Upper lobe of left lung (tissue), 6 donors: Measurements from ENCODE around the gene ANK3. TPM values are rescaled to one million over a fixed set of nuclear protein-coding genes. Genes with fewer than 3 reads are reported as not detected.
A peak's percentile ranks its signal among the peaks of the same experiment; 100 is the strongest.

Experiments used
- ATAC-seq, 2 donors: fragments of 200-7000 bp; cut with Tn5 transposase; one replicate each; pipeline ENCODE4 v1.9.1; 2022; ENCODE audit warnings: mild to moderate bottlenecking in 2 of 2, moderate library complexity in 2 of 2; ENCODE audit not compliant: low FRiP score in 2 of 2
- DNase-seq, 2 donors: peaks; one replicate each; pipeline ENCODE4 v3.0.0-alpha.2; 2019 to 2020
- H3K27ac ChIP-seq, 4 donors: fragments of 200-600 bp; sonication (generic); one replicate each; pipeline ENCODE4 v1.5.1; 2016 to 2019
- H3K27me3 ChIP-seq, 4 donors: fragments of 200-600 bp; sonication (generic); one replicate each; pipeline ENCODE4 v1.5.1; 2017 to 2019
- H3K36me3 ChIP-seq, 4 donors: fragments of 200-600 bp; sonication (generic); one replicate each; pipeline ENCODE4 v1.5.1; 2016 to 2019
- H3K4me1 ChIP-seq, 4 donors: fragments of 200-600 bp; sonication (generic); one replicate each; pipeline ENCODE4 v1.5.1; 2018 to 2019
- H3K4me3 ChIP-seq, 4 donors: fragments of 200-600 bp; sonication (generic); one replicate each; pipeline ENCODE4 v1.5.1; 2017 to 2019; ENCODE audit warnings: mild to moderate bottlenecking in 2 of 4, moderate library complexity in 1 of 4
- H3K9me3 ChIP-seq, 4 donors: fragments of 200-600 bp; sonication (generic); one replicate each; pipeline ENCODE4 v1.5.1; 2018 to 2019
- CTCF ChIP-seq, 6 experiments: fragments of 450-650 bp in 4 of 6; fragments of 200-600 bp in 2 of 6; sonication (generic) in 2 of 6; IDR thresholded peaks; one replicate each; pipeline ENCODE4 v1.5.1; 2016 to 2019; ENCODE audit warnings: antibody characterized with exemption in 6 of 6
- EP300 ChIP-seq, 4 donors: sonication (generic); formaldehyde crosslinking; IDR thresholded peaks; one replicate each; pipeline ENCODE4 v1.5.1; 2017; ENCODE audit warnings: antibody characterized with exemption in 4 of 4, control low read depth in 2 of 4
- POLR2A ChIP-seq, 4 donors: fragments of 450-650 bp; IDR thresholded peaks; one replicate each; pipeline ENCODE4 v1.5.1; 2016 to 2017; ENCODE audit warnings: antibody characterized with exemption in 4 of 4, mild to moderate bottlenecking in 2 of 4
- POLR2AphosphoS5 ChIP-seq, 2 donors: sonication (generic); formaldehyde crosslinking; IDR thresholded peaks; one replicate each; pipeline ENCODE4 v1.5.1; 2017; ENCODE audit warnings: antibody characterized with exemption in 2 of 2
- WGBS, 2 donors: methylation state at CpG; one replicate each; pipeline ENCODE4 v1.1.5; 2017 to 2018; 5-methylcytosine and 5-hydroxymethylcytosine counted together
- total RNA-seq, 6 donors: library from RNA; depleted of rRNA in 4 of 6; stranded (reverse); fragments of >200 nt in 4 of 6; gene quantifications; one replicate each; pipeline versions ENCODE4 v1.1.0 to v1.2.1, GENCODE V29; 2016 to 2021
- donor health status: DM: no; HTN: no; CAD: no; lungs with moderate emphysema.
- donor health status: DM: no; HTN: yes; CAD: no; lungs with severe emphysema.

ANK3 gene
- total RNA-seq, 6 donors from 2014 or later, result 43.9 to 193 (median 98.5) TPM

GRCh38 chr10:60281331-60281730, 108.3 kb downstream of the ANK3 start:
- Histone ChIP-seq H3K27ac (no peak overlapping the region), H3K9me3 (no peaks in the 10 kb centered on the region), H3K4me3 (no peak overlapping the region), H3K36me3 (no peaks in the 10 kb centered on the region), H3K27me3 (no peaks in the 10 kb centered on the region), H3K4me1 (peaks cover 3 to 8% (median 6%) of the 10 kb centered on the region in 4 donors)
- DNase-seq (no peak), ATAC-seq (no peak)
- 91% methylated on average over 1 of the region's 1 CpG for WGBS, 2 donors
- TF ChIP-seq CTCF (IDR thresholded peaks at IDR 0.05) (no peak), POLR2A (IDR thresholded peaks at IDR 0.05) (no peak), EP300 (IDR thresholded peaks at IDR 0.05) (no peak), POLR2AphosphoS5 (IDR thresholded peaks at IDR 0.05) (no peak)

- Histone ChIP-seq H3K4me1 (peaks cover 3 to 8% (median 6%) of the 10 kb centered on the region in 4 donors), H3K27me3 (no peaks in the 10 kb centered on the region), H3K36me3 (no peaks in the 10 kb centered on the region), H3K27ac (no peak overlapping the region), H3K9me3 (no peaks in the 10 kb centered on the region), H3K4me3 (no peak overlapping the region)
- TF ChIP-seq CTCF (IDR thresholded peaks at IDR 0.05), result no peak
- TF ChIP-seq POLR2A (IDR thresholded peaks at IDR 0.05), result no peak
- no peak for TF ChIP-seq POLR2AphosphoS5 (IDR thresholded peaks at IDR 0.05)
- DNase-seq (no peak), ATAC-seq (no peak)
- 90 to 98% methylated on average over 2 of the region's 2 CpGs for WGBS, 2 donors
Measured at GRCh38 chr10:60280475-60280874, 109.2 kb downstream of the ANK3 start.

- 82 to 88% methylated on average over 1 of the region's 1 CpG for WGBS, 2 donors
- ATAC-seq, result no peak
- Histone ChIP-seq H3K27ac (no peak overlapping the region), H3K27me3 (no peaks in the 10 kb centered on the region), H3K36me3 (no peaks in the 10 kb centered on the region), H3K9me3 (no peaks in the 10 kb centered on the region), H3K4me3 (no peak overlapping the region), H3K4me1 (no peaks in the 10 kb centered on the region)
- TF ChIP-seq CTCF (IDR thresholded peaks at IDR 0.05) (no peak), POLR2AphosphoS5 (IDR thresholded peaks at IDR 0.05) (no peak), POLR2A (IDR thresholded peaks at IDR 0.05) (no peak), EP300 (IDR thresholded peaks at IDR 0.05) (no peak)
- no peak for DNase-seq
Measured at GRCh38 chr10:60277656-60278055, 112.0 kb downstream of the ANK3 start.

- 82 to 94% methylated on average over 2 of the region's 2 CpGs for WGBS, 2 donors
- H3K4me1 ChIP-seq, result no peaks in the 10 kb centered on the region
- H3K4me3 ChIP-seq, result no peak overlapping the region
- ATAC-seq (no peak), DNase-seq (no peak)
- no peaks in the 10 kb centered on the region for H3K27me3 ChIP-seq
- H3K27ac ChIP-seq, result no peak overlapping the region
- H3K36me3 ChIP-seq, result no peaks in the 10 kb centered on the region
- no peaks in the 10 kb centered on the region for H3K9me3 ChIP-seq
- TF ChIP-seq EP300 (IDR thresholded peaks at IDR 0.05), result no peak
- TF ChIP-seq POLR2A (IDR thresholded peaks at IDR 0.05), result no peak
- TF ChIP-seq CTCF (IDR thresholded peaks at IDR 0.05), result no peak
- TF ChIP-seq POLR2AphosphoS5 (IDR thresholded peaks at IDR 0.05), result no peak
Measured at GRCh38 chr10:60276232-60276631, 113.4 kb downstream of the ANK3 start.

- no peaks in the 10 kb centered on the region for H3K36me3 ChIP-seq
- H3K9me3 ChIP-seq, result no peaks in the 10 kb centered on the region
- no peaks in the 10 kb centered on the region for H3K4me1 ChIP-seq
- TF ChIP-seq POLR2AphosphoS5 (IDR thresholded peaks at IDR 0.05) (no peak), EP300 (IDR thresholded peaks at IDR 0.05) (no peak), CTCF (IDR thresholded peaks at IDR 0.05) (no peak), POLR2A (IDR thresholded peaks at IDR 0.05) (no peak)
- H3K27ac ChIP-seq, result no peak overlapping the region
- no peak overlapping the region for H3K4me3 ChIP-seq
- WGBS, 2 donors, result 80 to 85% methylated on average over 4 of the region's 4 CpGs
- ATAC-seq (peak in 1 of 2 donors; percentile 42), DNase-seq (no peak)
- no peaks in the 10 kb centered on the region for H3K27me3 ChIP-seq
Measured at GRCh38 chr10:60271319-60272040, 118.2 kb downstream of the ANK3 start.
